Transverse colon (tissue), 4 donors: ENCODE results near the gene ZYG11A. TPM values are rescaled to one million over a fixed set of nuclear protein-coding genes. Genes with fewer than 3 reads are reported as not detected.

Experiments
- DNase-seq: peaks from one replicate; pipeline ENCODE4 v3.0.0-alpha.2; 2019
- H3K27ac ChIP-seq, 4 donors: fragments of 200-600 bp; sonication (generic); 2 replicates each; pipeline ENCODE4 v1.5.1; 2016 to 2018; ENCODE audit warnings: inconsistent platforms in 4 of 4
- H3K27me3 ChIP-seq: fragments of 200-600 bp; sonication (generic); 2 replicates; pipeline ENCODE4 v1.5.1; 2017; ENCODE audit warnings: inconsistent platforms
- H3K36me3 ChIP-seq, 4 donors: fragments of 200-600 bp; sonication (generic); 2 replicates each; pipeline ENCODE4 v1.5.1; 2017 to 2019; ENCODE audit warnings: inconsistent platforms in 4 of 4
- H3K4me1 ChIP-seq, 4 donors: fragments of 200-600 bp; sonication (generic); 2 replicates each; pipeline ENCODE4 v1.5.1; 2017 to 2020; ENCODE audit warnings: inconsistent platforms in 4 of 4
- H3K4me3 ChIP-seq, 4 donors: fragments of 200-600 bp; sonication (generic); 1 replicate in 1 of 4; 2 replicates in 3 of 4; pipeline versions ENCODE4 v1.5.1 to v1.6.1; 2017 to 2019; ENCODE audit warnings: inconsistent platforms in 4 of 4
- H3K9me3 ChIP-seq, 2 donors: fragments of 200-600 bp; sonication (generic); 2 replicates each; pipeline ENCODE4 v1.5.1; 2017 to 2019; ENCODE audit warnings: inconsistent platforms in 2 of 2
- EP300 ChIP-seq: sonication (generic); formaldehyde crosslinking; IDR thresholded peaks from one replicate; pipeline ENCODE4 v1.6.1; 2017; ENCODE audit warnings: antibody characterized with exemption, low read depth
- POLR2A ChIP-seq: fragments of 450-650 bp; IDR thresholded peaks from one replicate; pipeline ENCODE4 v1.6.1; 2016; ENCODE audit warnings: antibody characterized with exemption, mild to moderate bottlenecking, moderate library complexity
- POLR2AphosphoS5 ChIP-seq, 3 donors: sonication (generic); formaldehyde crosslinking; IDR thresholded peaks; one replicate each; pipeline ENCODE4 v1.6.1; 2016; ENCODE audit warnings: antibody characterized with exemption in 3 of 3
- WGBS, 2 donors: methylation state at CpG; one replicate each; pipeline ENCODE4 v1.1.5; 2018; ENCODE audit warnings: low coverage in 1 of 2; 5-methylcytosine and 5-hydroxymethylcytosine counted together
- in situ Hi-C, 4 donors: fragments of 200-750 bp; cut with MboI; loops; one replicate each; pipeline versions ENCODE4 v1.15.0 to v1.15.1; 2017; ENCODE audit warnings: low sequenced_read_pairs in 3 of 4, low pct_ligation_motif_present in 1 of 4, low pct_unique_long_range_greater_than_20kb in 1 of 4
- intact Hi-C: fragments of 100-400 bp; cut with DNase I; formaldehyde crosslinking; loops from one replicate; pipeline ENCODE4 v1.15.1; 2023; ENCODE audit warnings: low total_unique reads
- total RNA-seq, 4 donors: library from RNA; depleted of rRNA; stranded (reverse); fragments of >200 nt; gene quantifications; one replicate each; pipeline ENCODE4 v1.1.0, GENCODE V29; 2016
- TF ChIP-seq, protein P1 (sequence below), 5 experiments: fragments of 200-600 bp in 3 of 5; fragments of 450-650 bp in 2 of 5; sonication (generic) in 3 of 5; IDR thresholded peaks; 1 replicate in 2 of 5; 2 replicates in 3 of 5; pipeline ENCODE4 v1.5.1; 2016 to 2017; ENCODE audit warnings: antibody characterized with exemption in 5 of 5, inconsistent platforms in 3 of 5, mild to moderate bottlenecking in 2 of 5, moderate library complexity in 1 of 5

ZYG11A gene
- total RNA-seq, 4 donors from 2014 or later = 0.32 TPM; not detected in 3

DNA sequence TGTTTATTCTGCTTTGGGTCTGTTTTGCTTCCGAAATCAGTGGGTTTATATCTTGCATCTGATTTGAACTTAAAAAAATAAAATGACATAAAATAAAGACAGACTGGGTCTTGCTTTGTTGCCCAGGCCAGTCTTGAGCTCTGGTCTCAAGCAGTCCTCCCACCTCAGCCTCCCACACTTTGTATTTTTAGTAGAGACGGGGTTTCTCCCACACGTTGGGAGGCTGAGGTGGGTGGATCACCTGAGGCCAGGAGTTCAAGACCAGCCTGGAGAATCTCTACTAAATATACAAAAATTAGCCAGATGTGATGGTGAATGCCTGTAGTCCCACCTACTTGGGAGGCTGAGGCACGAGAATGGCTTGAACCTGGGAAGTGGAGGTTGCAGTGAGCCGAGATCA lies 5.9 kb downstream of the ZYG11A start:
- TF ChIP-seq POLR2A (no peak), EP300 (no peak), POLR2AphosphoS5 (IDR thresholded peaks at IDR 0.05) (no peak)
- TF ChIP-seq, protein P1, sequence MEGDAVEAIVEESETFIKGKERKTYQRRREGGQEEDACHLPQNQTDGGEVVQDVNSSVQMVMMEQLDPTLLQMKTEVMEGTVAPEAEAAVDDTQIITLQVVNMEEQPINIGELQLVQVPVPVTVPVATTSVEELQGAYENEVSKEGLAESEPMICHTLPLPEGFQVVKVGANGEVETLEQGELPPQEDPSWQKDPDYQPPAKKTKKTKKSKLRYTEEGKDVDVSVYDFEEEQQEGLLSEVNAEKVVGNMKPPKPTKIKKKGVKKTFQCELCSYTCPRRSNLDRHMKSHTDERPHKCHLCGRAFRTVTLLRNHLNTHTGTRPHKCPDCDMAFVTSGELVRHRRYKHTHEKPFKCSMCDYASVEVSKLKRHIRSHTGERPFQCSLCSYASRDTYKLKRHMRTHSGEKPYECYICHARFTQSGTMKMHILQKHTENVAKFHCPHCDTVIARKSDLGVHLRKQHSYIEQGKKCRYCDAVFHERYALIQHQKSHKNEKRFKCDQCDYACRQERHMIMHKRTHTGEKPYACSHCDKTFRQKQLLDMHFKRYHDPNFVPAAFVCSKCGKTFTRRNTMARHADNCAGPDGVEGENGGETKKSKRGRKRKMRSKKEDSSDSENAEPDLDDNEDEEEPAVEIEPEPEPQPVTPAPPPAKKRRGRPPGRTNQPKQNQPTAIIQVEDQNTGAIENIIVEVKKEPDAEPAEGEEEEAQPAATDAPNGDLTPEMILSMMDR (IDR thresholded peaks at IDR 0.05) = no peak
- DNase-seq = no peak
- in situ Hi-C loops (no loop called here), intact Hi-C loops (no loop called here)
- no peak overlapping the region for H3K27ac ChIP-seq
- H3K4me1 ChIP-seq = peaks cover 0 to 5% (median 0%) of the 10 kb centered on the region in 4 donors
- peaks cover 31% of the 10 kb centered on the region for H3K27me3 ChIP-seq
- no peaks in the 10 kb centered on the region for H3K36me3 ChIP-seq
- H3K4me3 ChIP-seq = no peak overlapping the region
- 75 to 82% methylated on average over 1 to 5 of the region's 5 CpGs for WGBS, 2 donors
- no peaks in the 10 kb centered on the region for H3K9me3 ChIP-seq

GRCh38 chr1:52850951-52851350 lies 8.4 kb downstream of the ZYG11A start:
- H3K4me3 ChIP-seq = no peak overlapping the region
- no peaks in the 10 kb centered on the region for H3K9me3 ChIP-seq
- intact Hi-C loops (no loop called here), in situ Hi-C loops (no loop called here)
- no peaks in the 10 kb centered on the region for H3K36me3 ChIP-seq
- H3K4me1 ChIP-seq = no peaks in the 10 kb centered on the region
- H3K27ac ChIP-seq = no peak overlapping the region
- H3K27me3 ChIP-seq = peaks cover 6% of the 10 kb centered on the region
- 89 to 91% methylated on average over 3 to 4 of the region's 4 CpGs for WGBS, 2 donors
- no peak for DNase-seq
- no peak for TF ChIP-seq POLR2AphosphoS5 (IDR thresholded peaks at IDR 0.05)
- TF ChIP-seq, protein P1 (IDR thresholded peaks at IDR 0.05) = no peak
- no peak for TF ChIP-seq EP300
- TF ChIP-seq POLR2A = no peak

DNA sequence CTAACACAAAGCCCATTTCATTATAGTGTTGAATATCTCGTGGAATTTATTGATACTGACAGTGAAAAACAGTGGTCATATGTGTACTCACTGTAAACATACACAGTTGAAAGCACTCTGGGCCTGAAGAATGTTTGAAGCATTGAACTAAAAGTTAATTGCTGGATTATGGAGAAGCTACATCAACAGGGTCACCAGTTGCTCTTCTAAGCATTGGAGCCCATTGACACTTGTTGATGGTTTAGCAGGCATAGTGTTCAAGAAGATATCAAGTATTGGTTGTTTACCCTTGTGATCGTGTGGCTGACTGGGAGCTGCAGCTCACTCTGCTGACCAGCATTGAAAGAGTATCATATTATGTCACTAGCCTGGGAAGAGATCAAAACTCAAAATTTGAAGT lies 10.3 kb downstream of the ZYG11A start:
- Histone ChIP-seq H3K9me3 (no peaks in the 10 kb centered on the region), H3K27ac (no peak overlapping the region), H3K4me1 (no peaks in the 10 kb centered on the region), H3K4me3 (no peak overlapping the region), H3K27me3 (no peaks in the 10 kb centered on the region), H3K36me3 (no peaks in the 10 kb centered on the region)
- TF ChIP-seq POLR2A = no peak
- TF ChIP-seq, protein P1 (IDR thresholded peaks at IDR 0.05) = no peak
- no peak for TF ChIP-seq EP300
- no peak for TF ChIP-seq POLR2AphosphoS5 (IDR thresholded peaks at IDR 0.05)
- in situ Hi-C loops (no loop called here), intact Hi-C loops (no loop called here)
- WGBS, 2 donors = 57 to 74% methylated on average over 1 to 2 of the region's 2 CpGs
- DNase-seq = no peak

DNA sequence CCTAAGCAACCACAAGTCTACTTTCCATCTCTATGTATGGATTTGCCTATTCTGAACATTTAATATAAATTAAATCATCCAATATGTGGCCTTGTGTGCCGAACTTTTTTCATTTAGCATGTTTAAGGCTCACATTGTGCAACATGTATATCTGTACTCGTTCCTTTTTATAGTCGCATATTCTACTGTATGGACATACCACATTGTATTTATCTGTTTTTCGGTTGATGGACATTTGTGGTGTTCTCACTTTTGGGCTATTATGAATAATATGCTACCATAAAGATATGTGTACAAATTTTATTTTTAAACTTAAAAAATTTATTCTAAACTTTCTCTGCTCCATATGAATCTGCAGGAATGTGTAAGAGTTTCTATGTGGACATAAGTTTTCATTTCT lies 13.0 kb downstream of the ZYG11A start:
- H3K36me3 ChIP-seq = no peaks in the 10 kb centered on the region
- no peak for TF ChIP-seq EP300
- no peak for TF ChIP-seq POLR2A
- intact Hi-C loops (no loop called here), in situ Hi-C loops (no loop called here)
- WGBS, 2 donors = 83 to 93% methylated on average over 2 to 4 of the region's 4 CpGs
- H3K4me3 ChIP-seq = no peak overlapping the region
- H3K4me1 ChIP-seq = no peaks in the 10 kb centered on the region
- no peaks in the 10 kb centered on the region for H3K27me3 ChIP-seq
- H3K9me3 ChIP-seq = no peaks in the 10 kb centered on the region
- no peak for DNase-seq
- H3K27ac ChIP-seq = no peak overlapping the region

GRCh38 chr1:52856026-52856425 lies 13.5 kb downstream of the ZYG11A start:
- in situ Hi-C loops = no loop called here
- Histone ChIP-seq H3K27ac (no peak overlapping the region), H3K36me3 (no peaks in the 10 kb centered on the region), H3K4me1 (no peaks in the 10 kb centered on the region), H3K27me3 (no peaks in the 10 kb centered on the region), H3K9me3 (no peaks in the 10 kb centered on the region), H3K4me3 (no peak overlapping the region)
- DNase-seq = no peak
- TF ChIP-seq POLR2AphosphoS5 (IDR thresholded peaks at IDR 0.05) (no peak), POLR2A (no peak), EP300 (no peak)
- TF ChIP-seq, protein P1 (IDR thresholded peaks at IDR 0.05) = no peak
- intact Hi-C loops = no loop called here
- WGBS, 2 donors = 94 to 100% methylated on average over 1 to 4 of the region's 4 CpGs
